ENCODE data around the gene GDF9.

- TF ChIP-seq FOXA1 (IDR thresholded peaks at IDR 0.05), result no peak
- no peak for TF ChIP-seq SP1 (IDR thresholded peaks at IDR 0.05)
- TF ChIP-seq TARDBP (IDR thresholded peaks at IDR 0.05), result no peak
Observed at GRCh38 chr5:132828846-132829494, 37.3 kb downstream of the GDF9 start.
